Measurements from ENCODE around the gene AFF4.
"Not testable (repeated sequence)": the region's sequence is repeated elsewhere in the genome, so short reads cannot be mapped to it uniquely, and the experiment has no call there.

AFF4 gene

GRCh38 chr5:132976852-132977251, 13.4 kb upstream of the AFF4 start:
- no peaks in the 10 kb centered on the region for H3K4me1 ChIP-seq (ENCODE audit: insufficient read depth, low read length)
- no peaks in the 10 kb centered on the region for H3K9me3 ChIP-seq (ENCODE audit: insufficient read depth, low read depth, low read length)
- H3K27me3 ChIP-seq (ENCODE audit: insufficient read depth, low read length), result no peaks in the 10 kb centered on the region
- H3K36me3 ChIP-seq (ENCODE audit: insufficient read depth, low read length), result no peaks in the 10 kb centered on the region
- no peak overlapping the region for H3K27ac ChIP-seq (ENCODE audit: low read depth, low read length)
- 92% methylated on average over 3 of the region's 3 CpGs for WGBS
- H3K9ac ChIP-seq (ENCODE audit: low read depth, low read length), result no peak overlapping the region
- H3K4me3 ChIP-seq (ENCODE audit: low read length), result no peak overlapping the region

- not testable (repeated sequence) for H3K9me3 ChIP-seq (ENCODE audit: insufficient read depth, low read depth, low read length); H3K4me3 ChIP-seq (ENCODE audit: low read length); H3K27me3 ChIP-seq (ENCODE audit: insufficient read depth, low read length); H3K36me3 ChIP-seq (ENCODE audit: insufficient read depth, low read length); H3K4me1 ChIP-seq (ENCODE audit: insufficient read depth, low read length); H3K9ac ChIP-seq (ENCODE audit: low read depth, low read length); H3K27ac ChIP-seq (ENCODE audit: low read depth, low read length)
- 93% methylated on average over 6 of the region's 7 CpGs for WGBS
Observed at GRCh38 chr5:132972436-132972828, 9.0 kb upstream of the AFF4 start.

GRCh38 chr5:132971483-132972435, 8.3 kb upstream of the AFF4 start:
- H3K9ac ChIP-seq (ENCODE audit: low read depth, low read length), result no peak overlapping the region
- H3K9me3 ChIP-seq (ENCODE audit: insufficient read depth, low read depth, low read length), result no peaks in the 10 kb centered on the region
- 86% methylated on average over 16 of the region's 16 CpGs for WGBS
- H3K27me3 ChIP-seq (ENCODE audit: insufficient read depth, low read length), result no peaks in the 10 kb centered on the region
- H3K27ac ChIP-seq (ENCODE audit: low read depth, low read length), result no peak overlapping the region
- H3K36me3 ChIP-seq (ENCODE audit: insufficient read depth, low read length), result no peaks in the 10 kb centered on the region
- no peak overlapping the region for H3K4me3 ChIP-seq (ENCODE audit: low read length)
- H3K4me1 ChIP-seq (ENCODE audit: insufficient read depth, low read length), result no peaks in the 10 kb centered on the region

GRCh38 chr5:132965120-132965519, 1.7 kb upstream of the AFF4 start:
- Histone ChIP-seq H3K9ac (ENCODE audit: low read depth, low read length) (no peak overlapping the region), H3K27me3 (ENCODE audit: insufficient read depth, low read length) (no peaks in the 10 kb centered on the region), H3K36me3 (ENCODE audit: insufficient read depth, low read length) (peaks cover 3% of the 10 kb centered on the region; the same call in 1 of the 2 replicates), H3K4me3 (ENCODE audit: low read length) (no peak overlapping the region), H3K27ac (ENCODE audit: low read depth, low read length) (no peak overlapping the region), H3K4me1 (ENCODE audit: insufficient read depth, low read length) (no peaks in the 10 kb centered on the region), H3K9me3 (ENCODE audit: insufficient read depth, low read depth, low read length) (no peaks in the 10 kb centered on the region)
- 91% methylated on average over 4 of the region's 4 CpGs for WGBS

DNA sequence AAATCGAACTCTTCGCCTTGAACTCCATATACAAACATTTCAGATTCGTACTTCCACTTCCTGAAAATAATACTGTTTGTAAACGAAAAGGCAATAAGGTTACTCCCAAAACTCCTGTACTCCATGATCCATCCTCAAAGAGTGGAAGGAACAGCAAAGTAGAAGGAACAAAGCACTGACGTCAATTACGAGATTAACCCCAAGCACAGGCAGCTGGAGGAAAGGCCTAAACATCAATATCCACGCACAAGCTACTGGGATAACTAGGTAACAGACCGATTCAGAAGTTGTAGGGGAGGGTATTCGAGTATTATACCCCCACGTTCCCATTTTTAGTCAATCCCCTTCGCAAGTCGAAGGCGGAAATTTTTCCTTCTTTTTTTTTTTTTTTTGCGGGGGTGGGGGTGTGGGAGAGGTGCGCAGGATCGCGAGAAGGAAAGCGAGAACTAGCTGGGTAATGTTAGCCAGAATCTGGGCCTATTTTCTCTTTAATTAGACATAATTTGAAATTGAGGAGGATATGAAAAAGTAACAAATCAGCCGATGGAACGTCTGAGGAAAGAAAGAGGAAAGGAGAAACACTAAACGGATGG, 909 bp downstream of the AFF4 start:
- 1% methylated on average over 16 of the region's 21 CpGs for WGBS
- H3K36me3 ChIP-seq (ENCODE audit: insufficient read depth, low read length), result peaks cover 5% of the 10 kb centered on the region; the same call in 1 of the 2 replicates

DNA sequence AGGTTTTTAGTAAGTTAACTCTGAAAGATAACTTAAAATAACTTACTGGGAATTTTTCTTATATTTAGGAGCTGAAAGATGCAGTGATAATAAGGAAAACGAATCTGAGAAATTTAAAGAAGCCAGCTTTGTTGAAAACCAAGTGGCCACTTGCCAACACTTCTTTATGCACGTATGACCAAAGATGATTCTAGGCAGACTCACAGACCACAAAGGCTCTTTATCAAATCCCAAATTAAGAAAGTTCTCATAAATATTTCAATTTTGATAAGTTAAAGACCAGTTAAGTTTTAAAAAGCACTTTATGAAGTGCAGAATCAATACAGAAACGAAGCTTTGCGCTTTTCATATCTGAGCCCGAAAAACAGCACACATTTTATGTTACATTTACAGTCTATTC, 1.5 kb downstream of the AFF4 start:
- Histone ChIP-seq H3K9me3 (ENCODE audit: insufficient read depth, low read depth, low read length) (no peaks in the 10 kb centered on the region), H3K27me3 (ENCODE audit: insufficient read depth, low read length) (no peaks in the 10 kb centered on the region), H3K27ac (ENCODE audit: low read depth, low read length) (peak overlapping the region; percentile 93), H3K4me1 (ENCODE audit: insufficient read depth, low read length) (no peaks in the 10 kb centered on the region), H3K36me3 (ENCODE audit: insufficient read depth, low read length) (peaks cover 5% of the 10 kb centered on the region; the same call in 1 of the 2 replicates), H3K4me3 (ENCODE audit: low read length) (peak overlapping the region; percentile 91), H3K9ac (ENCODE audit: low read depth, low read length) (peak overlapping the region; percentile 97)
- WGBS, result 30% methylated on average over 5 of the region's 5 CpGs

More for the DNA sequence above, 909 bp downstream of the AFF4 start:
- H3K4me3 ChIP-seq (ENCODE audit: low read length), result peak overlapping the region; percentile 91
- H3K4me1 ChIP-seq (ENCODE audit: insufficient read depth, low read length), result no peaks in the 10 kb centered on the region
- peak overlapping the region; percentile 97 for H3K9ac ChIP-seq (ENCODE audit: low read depth, low read length)
- H3K9me3 ChIP-seq (ENCODE audit: insufficient read depth, low read depth, low read length), result no peaks in the 10 kb centered on the region
- no peaks in the 10 kb centered on the region for H3K27me3 ChIP-seq (ENCODE audit: insufficient read depth, low read length)
- peak overlapping the region; percentile 93 for H3K27ac ChIP-seq (ENCODE audit: low read depth, low read length)

DNA sequence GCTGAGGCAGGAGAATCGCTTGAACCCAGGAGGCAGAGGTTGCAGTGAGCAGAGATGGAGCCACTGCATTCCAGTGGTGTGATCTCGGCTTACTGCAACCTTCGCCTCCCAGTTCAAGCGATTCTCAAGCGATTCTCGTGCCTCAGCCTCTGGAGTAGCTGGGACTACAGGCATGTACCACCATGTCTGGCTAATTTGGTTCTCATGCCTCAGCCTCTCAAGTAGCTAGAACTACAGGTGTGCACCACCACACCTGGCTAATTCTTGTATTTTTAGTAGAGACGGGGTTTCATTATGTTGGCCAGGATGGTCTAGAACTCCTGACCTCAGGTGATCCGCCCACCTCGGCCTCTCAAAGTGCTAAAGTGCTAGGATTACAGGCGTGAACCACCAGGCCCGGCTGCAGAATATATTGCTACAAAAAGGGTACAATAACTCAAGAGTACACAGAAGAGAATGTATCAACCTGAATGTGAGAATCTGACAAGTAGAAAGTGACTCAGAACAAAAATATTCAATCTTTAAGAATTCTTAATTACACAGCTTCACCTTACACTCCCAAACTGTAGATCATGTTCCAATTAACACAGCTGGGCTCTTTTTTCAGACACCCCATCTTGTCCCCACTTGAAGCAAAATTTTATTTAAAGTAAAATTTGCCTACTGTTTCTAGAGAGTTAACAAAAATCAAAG, 2.2 kb downstream of the AFF4 start:
- not testable (repeated sequence) for H3K4me1 ChIP-seq (ENCODE audit: insufficient read depth, low read length); H3K36me3 ChIP-seq (ENCODE audit: insufficient read depth, low read length); H3K27ac ChIP-seq (ENCODE audit: low read depth, low read length); H3K27me3 ChIP-seq (ENCODE audit: insufficient read depth, low read length); H3K9me3 ChIP-seq (ENCODE audit: insufficient read depth, low read depth, low read length)
- WGBS, result 94% methylated on average over 11 of the region's 11 CpGs
- Histone ChIP-seq H3K4me3 (ENCODE audit: low read length) (peak overlapping the region; percentile 91), H3K9ac (ENCODE audit: low read depth, low read length) (peak overlapping the region; percentile 97; the same call in 1 of the 2 replicates)

- H3K4me1 ChIP-seq (ENCODE audit: insufficient read depth, low read length); H3K9ac ChIP-seq (ENCODE audit: low read depth, low read length); H3K4me3 ChIP-seq (ENCODE audit: low read length); H3K9me3 ChIP-seq (ENCODE audit: insufficient read depth, low read depth, low read length); H3K27ac ChIP-seq (ENCODE audit: low read depth, low read length); H3K27me3 ChIP-seq (ENCODE audit: insufficient read depth, low read length): not testable (repeated sequence)
- WGBS, result 93% methylated on average over 5 of the region's 6 CpGs
- H3K36me3 ChIP-seq (ENCODE audit: insufficient read depth, low read length), result peaks cover 24% of the 10 kb centered on the region
Observed at GRCh38 chr5:132956166-132956799, 7.2 kb downstream of the AFF4 start.

DNA sequence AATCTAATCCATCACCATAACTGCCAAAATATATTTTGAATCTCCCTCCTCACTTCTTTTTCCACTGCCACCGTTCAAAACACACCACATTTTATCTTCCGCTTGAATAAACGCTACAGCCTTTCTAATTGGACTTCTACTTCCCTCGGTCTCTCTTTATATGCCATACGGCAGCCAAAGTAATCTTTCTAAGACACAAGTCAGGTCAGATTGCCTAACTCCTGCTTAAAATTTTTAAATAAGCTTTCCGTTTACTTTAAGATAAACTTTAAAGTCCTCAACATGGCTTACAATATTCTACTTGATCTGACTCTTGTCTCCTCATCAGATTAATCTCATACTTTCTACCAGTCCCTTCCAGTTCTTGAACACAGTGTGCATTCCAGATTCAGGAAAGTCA, 9.7 kb downstream of the AFF4 start:
- no peak overlapping the region for H3K27ac ChIP-seq (ENCODE audit: low read depth, low read length)
- H3K36me3 ChIP-seq (ENCODE audit: insufficient read depth, low read length), result peaks cover 23% of the 10 kb centered on the region
- WGBS, result 88% methylated on average over 6 of the region's 6 CpGs
- no peaks in the 10 kb centered on the region for H3K4me1 ChIP-seq (ENCODE audit: insufficient read depth, low read length)
- H3K9me3 ChIP-seq (ENCODE audit: insufficient read depth, low read depth, low read length), result no peaks in the 10 kb centered on the region
- H3K4me3 ChIP-seq (ENCODE audit: low read length), result no peak overlapping the region
- H3K27me3 ChIP-seq (ENCODE audit: insufficient read depth, low read length), result no peaks in the 10 kb centered on the region
- H3K9ac ChIP-seq (ENCODE audit: low read depth, low read length), result no peak overlapping the region

DNA sequence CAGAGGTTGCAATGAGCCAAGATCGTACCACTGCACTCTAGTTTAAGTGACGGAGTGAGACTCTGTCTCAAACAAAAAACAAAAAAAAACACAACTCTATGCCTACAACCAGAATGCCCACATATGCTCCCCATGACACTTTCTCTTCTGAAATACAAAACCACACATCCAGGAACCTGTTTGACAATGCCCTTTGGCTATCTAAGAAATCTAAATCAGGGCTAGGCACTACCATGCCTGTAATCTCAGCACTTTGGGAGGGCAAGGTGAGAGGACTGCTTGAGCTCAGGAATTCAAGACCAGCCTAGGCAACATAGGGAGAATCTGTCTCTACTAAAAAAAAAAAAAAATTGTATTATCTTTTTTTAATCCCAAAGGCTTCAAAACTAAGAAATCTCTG, 10.6 kb downstream of the AFF4 start:
- Histone ChIP-seq H3K9ac (ENCODE audit: low read depth, low read length) (no peak overlapping the region), H3K27me3 (ENCODE audit: insufficient read depth, low read length) (no peaks in the 10 kb centered on the region), H3K27ac (ENCODE audit: low read depth, low read length) (no peak overlapping the region), H3K4me3 (ENCODE audit: low read length) (no peak overlapping the region), H3K4me1 (ENCODE audit: insufficient read depth, low read length) (no peaks in the 10 kb centered on the region), H3K9me3 (ENCODE audit: insufficient read depth, low read depth, low read length) (no peaks in the 10 kb centered on the region), H3K36me3 (ENCODE audit: insufficient read depth, low read length) (peaks cover 23% of the 10 kb centered on the region)
- 98% methylated on average over 2 of the region's 2 CpGs for WGBS

DNA sequence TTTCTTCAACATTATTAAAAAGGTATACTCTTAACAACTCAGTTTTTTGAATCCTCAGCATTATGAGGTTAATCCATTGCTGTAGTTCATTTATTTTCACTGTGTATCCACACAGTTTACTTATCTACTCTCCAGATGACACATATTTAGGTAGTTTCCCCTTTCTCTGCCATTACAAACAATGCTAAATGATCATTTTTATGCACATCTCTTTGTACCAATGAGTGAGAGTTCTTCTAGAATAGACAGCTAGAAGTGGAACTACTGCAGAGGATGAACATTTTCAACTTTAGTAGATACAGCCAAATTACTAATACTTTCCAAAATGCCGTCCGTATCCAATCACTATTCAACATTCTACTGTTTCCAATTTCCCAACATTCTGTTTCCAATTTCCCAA, 11.5 kb downstream of the AFF4 start:
- WGBS, result 96% methylated on average over 2 of the region's 2 CpGs
- H3K9me3 ChIP-seq (ENCODE audit: insufficient read depth, low read depth, low read length), result no peaks in the 10 kb centered on the region
- H3K36me3 ChIP-seq (ENCODE audit: insufficient read depth, low read length), result peaks cover 23% of the 10 kb centered on the region
- no peak overlapping the region for H3K4me3 ChIP-seq (ENCODE audit: low read length)
- no peak overlapping the region for H3K9ac ChIP-seq (ENCODE audit: low read depth, low read length)
- no peaks in the 10 kb centered on the region for H3K4me1 ChIP-seq (ENCODE audit: insufficient read depth, low read length)
- no peaks in the 10 kb centered on the region for H3K27me3 ChIP-seq (ENCODE audit: insufficient read depth, low read length)
- H3K27ac ChIP-seq (ENCODE audit: low read depth, low read length), result no peak overlapping the region
